Esophagus squamous epithelium (tissue), 4 donors: ENCODE measurements around the gene UBTD1.

ENCODE experiments used
- POLR2A ChIP-seq, 4 donors: fragments of 450-650 bp; IDR thresholded peaks; one replicate each; pipeline ENCODE4 v1.6.1; 2017; ENCODE audit warnings: antibody characterized with exemption in 4 of 4, mild to moderate bottlenecking in 4 of 4, moderate library complexity in 3 of 4
- TF ChIP-seq, protein P1 (sequence below), 6 experiments: fragments of 450-650 bp in 4 of 6; fragments of 200-600 bp in 2 of 6; sonication (generic) in 2 of 6; IDR thresholded peaks; one replicate each; pipeline ENCODE4 v1.5.1; 2016 to 2019; ENCODE audit warnings: antibody characterized with exemption in 6 of 6, mild to moderate bottlenecking in 4 of 6, moderate library complexity in 4 of 6

DNA sequence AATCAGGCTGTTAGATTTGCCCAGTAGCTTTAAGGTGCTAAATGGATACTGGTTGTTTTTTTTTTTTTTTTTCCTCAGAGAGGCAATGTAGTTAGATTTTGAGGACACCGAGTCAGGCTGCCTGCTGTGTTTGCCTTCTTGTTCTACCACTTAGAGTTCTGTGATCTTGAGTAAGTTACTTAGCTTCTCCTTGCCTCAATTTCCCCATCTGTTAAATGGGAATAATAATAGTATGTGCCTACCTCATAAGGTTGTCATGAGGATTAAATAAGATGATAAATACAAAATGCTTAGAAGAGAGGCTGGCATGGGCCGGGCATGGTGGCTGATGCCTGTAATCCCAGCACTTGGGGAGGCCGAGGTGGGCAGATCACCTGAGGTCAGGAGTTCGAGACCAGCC lies 120.0 kb downstream of the UBTD1 start:
- TF ChIP-seq, protein P1, sequence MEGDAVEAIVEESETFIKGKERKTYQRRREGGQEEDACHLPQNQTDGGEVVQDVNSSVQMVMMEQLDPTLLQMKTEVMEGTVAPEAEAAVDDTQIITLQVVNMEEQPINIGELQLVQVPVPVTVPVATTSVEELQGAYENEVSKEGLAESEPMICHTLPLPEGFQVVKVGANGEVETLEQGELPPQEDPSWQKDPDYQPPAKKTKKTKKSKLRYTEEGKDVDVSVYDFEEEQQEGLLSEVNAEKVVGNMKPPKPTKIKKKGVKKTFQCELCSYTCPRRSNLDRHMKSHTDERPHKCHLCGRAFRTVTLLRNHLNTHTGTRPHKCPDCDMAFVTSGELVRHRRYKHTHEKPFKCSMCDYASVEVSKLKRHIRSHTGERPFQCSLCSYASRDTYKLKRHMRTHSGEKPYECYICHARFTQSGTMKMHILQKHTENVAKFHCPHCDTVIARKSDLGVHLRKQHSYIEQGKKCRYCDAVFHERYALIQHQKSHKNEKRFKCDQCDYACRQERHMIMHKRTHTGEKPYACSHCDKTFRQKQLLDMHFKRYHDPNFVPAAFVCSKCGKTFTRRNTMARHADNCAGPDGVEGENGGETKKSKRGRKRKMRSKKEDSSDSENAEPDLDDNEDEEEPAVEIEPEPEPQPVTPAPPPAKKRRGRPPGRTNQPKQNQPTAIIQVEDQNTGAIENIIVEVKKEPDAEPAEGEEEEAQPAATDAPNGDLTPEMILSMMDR (IDR thresholded peaks at IDR 0.05) = no peak
- no peak for TF ChIP-seq POLR2A (IDR thresholded peaks at IDR 0.05)
